SH-SY5Y (cell line): ENCODE measurements around the gene LTF.

Source experiments
- GATA2 ChIP-seq: IDR thresholded peaks from 2 replicates; pipeline ENCODE4 v1.6.1; 2011; ENCODE audit warnings: mild to moderate bottlenecking, low read depth, low read length
- GATA3 ChIP-seq: IDR thresholded peaks from 2 replicates; pipeline ENCODE4 v1.6.1; 2011; ENCODE audit warnings: low read depth, mild to moderate bottlenecking, low read length, moderate library complexity

LTF gene

GRCh38 chr3:46482632-46483350 is 18.1 kb upstream of the LTF start:
- no peak for TF ChIP-seq GATA3
- TF ChIP-seq GATA2 = no peak

GRCh38 chr3:46481636-46482035 is 16.9 kb upstream of the LTF start:
- TF ChIP-seq GATA2 = no peak
- no peak for TF ChIP-seq GATA3

- TF ChIP-seq GATA2 (no peak), GATA3 (no peak)
Observed at GRCh38 chr3:46480491-46481195, 15.9 kb upstream of the LTF start.

- TF ChIP-seq GATA3 (no peak), GATA2 (no peak)
Observed at GRCh38 chr3:46479696-46480095, 15.0 kb upstream of the LTF start.

- TF ChIP-seq GATA3 = no peak
- no peak for TF ChIP-seq GATA2
Observed at GRCh38 chr3:46479021-46479420, 14.3 kb upstream of the LTF start.

GRCh38 chr3:46478341-46478740 is 13.6 kb upstream of the LTF start:
- TF ChIP-seq GATA2 (no peak), GATA3 (no peak)

GRCh38 chr3:46477756-46478155 is 13.1 kb upstream of the LTF start:
- TF ChIP-seq GATA2 (no peak), GATA3 (no peak)

GRCh38 chr3:46477145-46477544 is 12.4 kb upstream of the LTF start:
- no peak for TF ChIP-seq GATA3
- no peak for TF ChIP-seq GATA2

GRCh38 chr3:46472736-46473135 is 8.0 kb upstream of the LTF start:
- TF ChIP-seq GATA3 (no peak), GATA2 (no peak)

- TF ChIP-seq GATA3 (no peak), GATA2 (no peak)
Observed at GRCh38 chr3:46471371-46471914, 6.7 kb upstream of the LTF start.

- TF ChIP-seq GATA2 (no peak), GATA3 (no peak)
Observed at GRCh38 chr3:46470831-46471230, 6.1 kb upstream of the LTF start.

GRCh38 chr3:46469680-46470357 is 5.1 kb upstream of the LTF start:
- TF ChIP-seq GATA3 (no peak), GATA2 (no peak)

GRCh38 chr3:46468753-46469600 is 4.3 kb upstream of the LTF start:
- no peak for TF ChIP-seq GATA3
- TF ChIP-seq GATA2 = no peak

GRCh38 chr3:46467562-46467961 is 2.9 kb upstream of the LTF start:
- TF ChIP-seq GATA3 = no peak
